Glutamatergic neuron (in vitro differentiated cells): ENCODE results near the gene TRH. TPM values are rescaled to one million over a fixed set of nuclear protein-coding genes. Genes with fewer than 3 reads are reported as not detected.
A peak's percentile ranks its signal among the peaks of the same experiment; 100 is the strongest.

ENCODE experiments used
- DNase-seq: peaks from one replicate; pipeline ENCODE4 v3.0.0; 2022
- H3K27ac Mint-ChIP-seq: one replicate; pipeline ENCODE4 v1.8.0; 2020; ENCODE audit warnings: mild to moderate bottlenecking, mixed read lengths, inconsistent platforms; ENCODE audit not compliant: unreplicated experiment
- H3K27me3 Mint-ChIP-seq: one replicate; pipeline ENCODE4 v1.8.0; 2020; ENCODE audit warnings: mild to moderate bottlenecking, moderate library complexity, mixed read lengths, inconsistent platforms; ENCODE audit not compliant: unreplicated experiment
- H3K36me3 Mint-ChIP-seq: one replicate; pipeline ENCODE4 v1.8.0; 2020; ENCODE audit warnings: mild to moderate bottlenecking, mixed read lengths, inconsistent platforms; ENCODE audit not compliant: unreplicated experiment
- H3K4me1 Mint-ChIP-seq: one replicate; pipeline ENCODE4 v1.8.0; 2020; ENCODE audit warnings: mild to moderate bottlenecking, low read depth, mixed read lengths, inconsistent platforms; ENCODE audit not compliant: unreplicated experiment
- H3K4me3 Mint-ChIP-seq: one replicate; pipeline ENCODE4 v1.8.0; 2020; ENCODE audit warnings: mild to moderate bottlenecking, mixed read lengths, inconsistent platforms; ENCODE audit not compliant: unreplicated experiment
- H3K9me3 Mint-ChIP-seq: one replicate; pipeline ENCODE4 v1.8.0; 2020; ENCODE audit warnings: mild to moderate bottlenecking, moderate library complexity, mixed read lengths, inconsistent platforms; ENCODE audit not compliant: unreplicated experiment
- long read RNA-seq: library from polyadenylated mRNA; unstranded; transcript quantifications from one replicate; pipeline ENCODE4 v2.0.0, GENCODE V29; 2020; ENCODE audit not compliant: unreplicated experiment
- total RNA-seq: library from RNA; stranded (reverse); fragmentation: NEBNext Ultra II Directional; extraction: Animal tissue kit (Norgen Biotek cat#: 25700); gene quantifications from one replicate; pipeline ENCODE4 v1.2.1, GENCODE V29; 2021; ENCODE audit not compliant: unreplicated experiment
- TF ChIP-seq, protein P1 (sequence below): fragments of 200-600 bp; sonication (generic); IDR thresholded peaks from one replicate; pipeline ENCODE4 v1.5.0; 2021; ENCODE audit not compliant: partially characterized antibody, unreplicated experiment

The TRH gene, protein sequence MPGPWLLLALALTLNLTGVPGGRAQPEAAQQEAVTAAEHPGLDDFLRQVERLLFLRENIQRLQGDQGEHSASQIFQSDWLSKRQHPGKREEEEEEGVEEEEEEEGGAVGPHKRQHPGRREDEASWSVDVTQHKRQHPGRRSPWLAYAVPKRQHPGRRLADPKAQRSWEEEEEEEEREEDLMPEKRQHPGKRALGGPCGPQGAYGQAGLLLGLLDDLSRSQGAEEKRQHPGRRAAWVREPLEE
- total RNA-seq, result 1.7 TPM
- long read RNA-seq, partial matches to known transcripts, result 0 of 2 reads
- long read RNA-seq, other reads (novel, unspliced or antisense), result 0 of 2 reads

DNA sequence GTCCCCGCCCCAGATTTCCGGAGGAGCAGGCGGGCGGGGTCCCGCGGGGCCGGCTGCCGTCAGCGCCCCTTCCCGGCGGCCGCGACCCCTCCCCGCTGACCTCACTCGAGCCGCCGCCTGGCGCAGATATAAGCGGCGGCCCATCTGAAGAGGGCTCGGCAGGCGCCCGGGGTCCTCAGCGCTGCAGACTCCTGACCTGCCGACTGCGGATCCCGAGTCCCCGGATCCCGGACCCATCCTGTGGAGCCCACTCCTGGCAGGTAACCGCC lies at the start of gene TRH:
Gene TRH, plus strand, starts transcription at position 157 of the 269 bp plus-strand sequence. CDS start 1,097 bp downstream, outside the sequence.
- DNase-seq, result peak; percentile 64

DNA sequence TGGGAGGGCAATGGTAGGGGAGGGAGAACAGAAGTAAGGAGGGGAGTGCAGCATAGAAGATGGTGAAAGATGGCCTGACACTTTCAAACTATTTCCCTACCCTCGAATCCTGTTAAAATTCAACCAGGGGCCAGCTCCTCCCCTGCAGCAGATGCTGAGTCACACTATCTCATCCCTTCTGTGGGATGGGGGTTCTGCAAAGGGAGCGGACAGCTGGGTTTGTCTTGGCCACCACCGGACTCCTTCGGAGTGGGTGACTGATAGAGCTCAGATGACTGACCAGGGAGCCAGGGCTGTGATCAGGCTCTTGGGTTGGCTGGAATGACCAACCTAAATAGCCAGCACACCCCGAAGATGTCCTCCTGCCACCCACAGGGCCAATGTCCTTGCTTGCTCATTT lies 47.4 kb upstream of the TRH start:
- DNase-seq, result no peak
- H3K27ac Mint-ChIP-seq, result no peak overlapping the region
- peaks cover 6% of the 10 kb centered on the region for H3K9me3 Mint-ChIP-seq
- H3K4me3 Mint-ChIP-seq, result no peak overlapping the region
- H3K27me3 Mint-ChIP-seq, result peaks cover 2% of the 10 kb centered on the region
- TF ChIP-seq, protein P1, sequence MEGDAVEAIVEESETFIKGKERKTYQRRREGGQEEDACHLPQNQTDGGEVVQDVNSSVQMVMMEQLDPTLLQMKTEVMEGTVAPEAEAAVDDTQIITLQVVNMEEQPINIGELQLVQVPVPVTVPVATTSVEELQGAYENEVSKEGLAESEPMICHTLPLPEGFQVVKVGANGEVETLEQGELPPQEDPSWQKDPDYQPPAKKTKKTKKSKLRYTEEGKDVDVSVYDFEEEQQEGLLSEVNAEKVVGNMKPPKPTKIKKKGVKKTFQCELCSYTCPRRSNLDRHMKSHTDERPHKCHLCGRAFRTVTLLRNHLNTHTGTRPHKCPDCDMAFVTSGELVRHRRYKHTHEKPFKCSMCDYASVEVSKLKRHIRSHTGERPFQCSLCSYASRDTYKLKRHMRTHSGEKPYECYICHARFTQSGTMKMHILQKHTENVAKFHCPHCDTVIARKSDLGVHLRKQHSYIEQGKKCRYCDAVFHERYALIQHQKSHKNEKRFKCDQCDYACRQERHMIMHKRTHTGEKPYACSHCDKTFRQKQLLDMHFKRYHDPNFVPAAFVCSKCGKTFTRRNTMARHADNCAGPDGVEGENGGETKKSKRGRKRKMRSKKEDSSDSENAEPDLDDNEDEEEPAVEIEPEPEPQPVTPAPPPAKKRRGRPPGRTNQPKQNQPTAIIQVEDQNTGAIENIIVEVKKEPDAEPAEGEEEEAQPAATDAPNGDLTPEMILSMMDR, result no peak
- peaks cover 14% of the 10 kb centered on the region for H3K36me3 Mint-ChIP-seq
- no peaks in the 10 kb centered on the region for H3K4me1 Mint-ChIP-seq

More for the DNA sequence above, at the start of gene TRH:
- Mint-ChIP-seq H3K9me3 (peaks cover 2% of the 10 kb centered on the region), H3K36me3 (no peaks in the 10 kb centered on the region), H3K27me3 (peaks cover 23% of the 10 kb centered on the region), H3K4me3 (peak within 1 kb of the TSS; percentile 82), H3K27ac (peak within 1 kb of the TSS; percentile 15), H3K4me1 (no peaks in the 10 kb centered on the region)
- TF ChIP-seq, protein P1, result no peak

DNA sequence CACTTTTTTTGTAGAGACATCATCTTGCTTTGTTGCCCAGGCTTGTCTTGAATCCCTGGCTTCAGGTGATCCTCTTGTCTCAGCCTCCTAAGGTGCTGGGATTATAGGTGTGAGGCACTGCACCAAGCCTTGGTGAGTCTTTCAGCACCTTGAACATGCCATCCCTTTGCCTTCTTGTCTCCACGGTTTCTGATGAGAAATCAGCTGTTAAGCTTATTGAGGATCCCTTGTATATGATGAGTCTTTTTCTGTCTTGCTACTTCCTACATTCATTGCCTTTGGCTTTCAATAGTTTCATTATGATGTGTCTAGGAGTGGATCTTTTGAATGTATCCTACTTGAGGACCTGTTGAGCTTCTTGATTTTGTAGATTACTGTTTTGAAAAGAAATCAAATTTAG lies 45.1 kb upstream of the TRH start:
- Mint-ChIP-seq H3K4me1 (no peaks in the 10 kb centered on the region), H3K27ac (no peak overlapping the region), H3K36me3 (peaks cover 10% of the 10 kb centered on the region), H3K27me3 (peaks cover 2% of the 10 kb centered on the region), H3K9me3 (peaks cover 3% of the 10 kb centered on the region), H3K4me3 (no peak overlapping the region)
- TF ChIP-seq, protein P1, result no peak
- no peak for DNase-seq

DNA sequence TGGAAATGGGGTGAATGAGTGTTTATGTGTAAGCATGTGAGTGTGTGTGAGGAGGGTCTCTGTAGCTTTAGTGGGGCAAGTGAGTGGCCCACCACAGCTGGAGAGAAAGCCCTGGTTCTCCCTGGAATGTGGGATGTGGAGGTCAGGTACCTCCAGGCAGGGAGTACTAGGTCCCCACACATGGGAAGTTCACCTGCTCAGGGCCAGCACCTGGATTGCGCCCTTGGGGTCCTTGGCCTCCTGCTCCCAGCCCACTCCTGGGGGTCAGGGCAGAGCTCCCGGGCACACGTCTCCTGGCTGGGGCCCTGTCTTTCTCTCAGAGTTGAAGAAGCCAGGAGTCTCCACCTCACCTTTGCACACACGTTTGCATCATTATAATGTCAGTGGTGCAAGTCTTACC lies 41.0 kb upstream of the TRH start:
- no peak for DNase-seq
- H3K27ac Mint-ChIP-seq, result no peak overlapping the region
- no peaks in the 10 kb centered on the region for H3K4me1 Mint-ChIP-seq
- H3K36me3 Mint-ChIP-seq, result peaks cover 6% of the 10 kb centered on the region
- TF ChIP-seq, protein P1, result no peak
- peaks cover 2% of the 10 kb centered on the region for H3K27me3 Mint-ChIP-seq
- H3K4me3 Mint-ChIP-seq, result no peak overlapping the region
- H3K9me3 Mint-ChIP-seq, result peaks cover 3% of the 10 kb centered on the region

DNA sequence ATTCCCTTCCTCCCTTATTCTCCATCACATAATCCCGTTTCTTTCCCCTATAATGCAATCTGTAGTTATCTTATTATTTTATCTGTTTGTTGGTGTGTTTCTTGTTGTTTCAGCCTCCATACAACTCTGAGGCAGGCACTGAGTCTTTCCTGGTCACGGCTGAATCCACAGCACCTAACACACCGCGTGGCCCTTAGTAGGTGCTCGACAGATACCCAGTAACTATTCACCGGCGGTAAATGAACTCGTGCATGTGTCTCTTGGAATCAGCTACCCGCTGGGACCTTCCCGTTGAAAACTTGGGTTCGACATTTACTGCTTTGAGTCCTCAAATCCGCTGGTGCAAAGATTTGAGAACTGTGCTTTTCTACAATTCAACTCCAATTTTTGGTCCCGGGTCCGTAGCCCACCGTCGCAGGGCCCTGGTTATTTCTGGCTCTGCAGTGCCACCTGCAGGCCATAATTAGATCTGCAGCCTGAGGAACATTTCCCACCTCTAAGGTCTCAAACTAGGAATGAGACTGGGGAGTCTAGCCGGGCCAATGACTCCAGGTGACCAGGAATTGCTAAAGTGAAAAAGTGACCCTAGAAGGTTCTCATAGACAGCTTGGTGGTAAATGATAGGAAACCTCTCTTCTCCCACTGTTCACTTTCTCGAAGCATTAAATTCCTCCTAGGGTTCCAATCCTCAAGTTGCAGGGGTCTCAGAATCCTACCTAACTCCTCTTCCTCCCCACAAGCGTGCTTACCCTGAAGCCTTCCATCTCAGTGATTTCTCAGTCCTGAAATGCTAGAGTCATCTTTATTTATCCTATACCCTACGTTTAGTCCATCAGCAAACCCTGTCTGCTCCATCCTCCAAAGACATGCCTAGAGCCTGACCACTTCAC lies 40.0 kb upstream of the TRH start:
- TF ChIP-seq, protein P1, result peak; percentile 96
- Mint-ChIP-seq H3K36me3 (peaks cover 4% of the 10 kb centered on the region), H3K4me3 (no peak overlapping the region), H3K27ac (no peak overlapping the region), H3K4me1 (peaks cover 3% of the 10 kb centered on the region), H3K9me3 (peaks cover 3% of the 10 kb centered on the region), H3K27me3 (peaks cover 4% of the 10 kb centered on the region)
- peak; percentile 60 for DNase-seq
